Heart right ventricle (tissue), 16 donors: ENCODE data around the gene MTARC2. TPM values are rescaled to one million over a fixed set of nuclear protein-coding genes. Genes with fewer than 3 reads are reported as not detected.
"Not testable (repeated sequence)": the region's sequence is repeated elsewhere in the genome, so short reads cannot be mapped to it uniquely, and the experiment has no call there.

Source experiments
- ATAC-seq, 8 donors: fragments of 200-7000 bp; cut with Tn5 transposase; one replicate each; pipeline ENCODE4 v1.9.1; 2020; ENCODE audit warnings: mild to moderate bottlenecking in 8 of 8, moderate library complexity in 8 of 8, moderate number of reproducible peaks in 1 of 8
- DNase-seq, 2 donors: peaks; one replicate each; pipeline ENCODE4 v3.0.0-alpha.2; 2020
- H3K27ac ChIP-seq, 10 donors: fragments of 200-600 bp; sonication (generic) in 2 of 10; one replicate each; pipeline versions ENCODE4 v1.5.0 to v1.8.0; 2020 to 2022; ENCODE audit warnings: mild to moderate bottlenecking in 3 of 10
- H3K27me3 ChIP-seq, 7 donors: fragments of 200-600 bp; one replicate each; pipeline ENCODE4 v1.8.0; 2021 to 2022; ENCODE audit warnings: mild to moderate bottlenecking in 2 of 7
- H3K36me3 ChIP-seq, 9 donors: fragments of 200-600 bp; sonication (generic) in 1 of 9; one replicate each; pipeline versions ENCODE4 v1.5.0 to v1.8.0; 2020 to 2022; ENCODE audit warnings: mild to moderate bottlenecking in 2 of 9
- H3K4me1 ChIP-seq, 9 donors: fragments of 200-600 bp; sonication (generic) in 1 of 9; one replicate each; pipeline versions ENCODE4 v1.5.0 to v1.8.0; 2020 to 2022; ENCODE audit warnings: mild to moderate bottlenecking in 4 of 9
- H3K4me3 ChIP-seq, 10 donors: fragments of 200-600 bp; sonication (generic) in 2 of 10; one replicate each; pipeline versions ENCODE4 v1.5.0 to v1.8.0; 2020 to 2022; ENCODE audit warnings: mild to moderate bottlenecking in 7 of 10, moderate library complexity in 2 of 10
- H3K9me3 ChIP-seq, 11 donors: fragments of 200-600 bp in 10 of 11; sonication (generic) in 2 of 11; one replicate each; pipeline versions ENCODE4 v1.5.0 to v1.8.0; 2013 to 2022; ENCODE audit warnings: mild to moderate bottlenecking in 2 of 11, control low read depth in 1 of 11, moderate library complexity in 1 of 11
- WGBS, 2 donors: extraction: QIAGEN DNeasy Blood & Tissue Kit; methylation state at CpG; one replicate each; pipeline ENCODE4 v1.1.7; 2013; ENCODE audit warnings: inconsistent platforms in 1 of 2; 5-methylcytosine and 5-hydroxymethylcytosine counted together
- intact Hi-C, 10 donors: fragments of 100-400 bp; cut with DNase I; formaldehyde crosslinking; loops; one replicate each; pipeline versions ENCODE4 v1.11.1 to v1.14.2; 2022
- polyA plus RNA-seq, 2 donors: library from polyadenylated mRNA; stranded (reverse); fragments of 200-250 nt; gene quantifications; one replicate each; pipeline ENCODE4 v1.2.3, GENCODE V29; 2013
- total RNA-seq, 10 donors: library from RNA; stranded (reverse); fragmentation: NEBNext Ultra II Directional in 3 of 10; extraction: Animal tissue kit (Norgen Biotek cat#: 25700) in 3 of 10; gene quantifications; one replicate each; pipeline versions ENCODE4 v1.2.1 to v1.2.4, GENCODE V29; 2021 to 2023
- TF ChIP-seq, protein P1 (sequence below), 9 donors: fragments of 200-600 bp; sonication (generic) in 2 of 9; IDR thresholded peaks; one replicate each; pipeline versions ENCODE4 v1.5.0 to v1.8.0; 2021 to 2022; ENCODE audit warnings: antibody characterized with exemption in 9 of 9, mild to moderate bottlenecking in 5 of 9, moderate library complexity in 1 of 9
- donor health status: Arrhythmogenic right ventricular cardiomyopathy.
- donor health status: ischemic (EF 13 %, LVEDD 7.1; RV severe dilation, severe dysfunction).
- donor health status: healthy with polysubstance abuse.
- donor health status: DM: no; HTN: yes; CAD: no.
- donor health status: DM: no; HTN: no; CAD: no.
- donor health status: ischemic (EF 25% LVEDD 6.9; RV normal size, moderate dysfunction).
- donor health status: ischemic (EF 25% LVEDD 5.7; RV mildly dilated, moderate dysfunction).
- donor health status: healthy.
- donor health status: DM: yes; HTN: yes; CAD: no.
- donor health status: Ischemic cardiomyopathy.
- donor health status: ischemic (EF 35%, LVEDD 5.7; RV mildly dilated, moderate dysfunction).
- donor health status: nonischemic (EF 11% LVEDD 7.7; RV severe dilation, severe dysfunction).
- donor health status: DM: yes; HTN: yes; CAD: no.
- donor health status: PGD.
- donor health status: ischemic (EF 29% LVEDD 5.4; RV normal size, mild dysfunction).
- donor health status: nonischemic (EF 23%, LVEDD 6.1; RV moderate dilation, normal function).

Gene MTARC2
- total and polyA plus RNA-seq, 12 donors: 13.0 to 32.3 (median 26.6) TPM

DNA sequence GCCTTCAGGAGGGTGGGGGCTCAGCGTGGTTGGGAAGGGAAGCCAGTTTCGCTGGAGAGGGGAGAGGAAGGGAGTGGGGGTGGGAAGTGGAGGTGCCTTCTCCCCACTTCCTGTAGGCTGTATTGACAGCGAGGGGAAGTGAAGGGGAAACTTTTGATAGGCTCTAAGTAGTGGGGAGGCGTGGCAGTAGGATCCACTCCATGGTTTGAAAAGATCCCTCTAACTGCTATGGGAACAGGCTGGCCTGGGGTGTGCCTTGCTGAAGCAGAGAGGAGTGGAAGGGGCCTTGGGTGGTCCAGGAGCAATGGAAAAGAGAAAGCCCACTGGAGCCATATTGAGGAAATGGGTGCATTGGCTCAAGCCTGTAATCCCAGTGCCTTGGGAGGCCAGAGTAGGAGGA, 37.8 kb upstream of the MTARC2 start:
- H3K4me3 ChIP-seq: no peak overlapping the region
- TF ChIP-seq, protein P1, sequence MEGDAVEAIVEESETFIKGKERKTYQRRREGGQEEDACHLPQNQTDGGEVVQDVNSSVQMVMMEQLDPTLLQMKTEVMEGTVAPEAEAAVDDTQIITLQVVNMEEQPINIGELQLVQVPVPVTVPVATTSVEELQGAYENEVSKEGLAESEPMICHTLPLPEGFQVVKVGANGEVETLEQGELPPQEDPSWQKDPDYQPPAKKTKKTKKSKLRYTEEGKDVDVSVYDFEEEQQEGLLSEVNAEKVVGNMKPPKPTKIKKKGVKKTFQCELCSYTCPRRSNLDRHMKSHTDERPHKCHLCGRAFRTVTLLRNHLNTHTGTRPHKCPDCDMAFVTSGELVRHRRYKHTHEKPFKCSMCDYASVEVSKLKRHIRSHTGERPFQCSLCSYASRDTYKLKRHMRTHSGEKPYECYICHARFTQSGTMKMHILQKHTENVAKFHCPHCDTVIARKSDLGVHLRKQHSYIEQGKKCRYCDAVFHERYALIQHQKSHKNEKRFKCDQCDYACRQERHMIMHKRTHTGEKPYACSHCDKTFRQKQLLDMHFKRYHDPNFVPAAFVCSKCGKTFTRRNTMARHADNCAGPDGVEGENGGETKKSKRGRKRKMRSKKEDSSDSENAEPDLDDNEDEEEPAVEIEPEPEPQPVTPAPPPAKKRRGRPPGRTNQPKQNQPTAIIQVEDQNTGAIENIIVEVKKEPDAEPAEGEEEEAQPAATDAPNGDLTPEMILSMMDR (IDR thresholded peaks at IDR 0.05): no peak
- ATAC-seq (peak in 1 of 8 donors; percentile 16), DNase-seq (no peak)
- peaks cover 2 to 46% (median 21%) of the 10 kb centered on the region in 9 donors for H3K4me1 ChIP-seq
- no peaks in the 10 kb centered on the region for H3K36me3 ChIP-seq
- no peaks in the 10 kb centered on the region for H3K27me3 ChIP-seq
- 55 to 76% methylated on average over 4 of the region's 4 CpGs for whole genome bisulfite sequencing, 2 donors
- H3K27ac ChIP-seq: peak overlapping the region in 1 of 10 donors; percentile 34
- H3K9me3 ChIP-seq: peaks cover 0 to 4% (median 0%) of the 10 kb centered on the region in 11 donors
- intact Hi-C loops: no loop called here

DNA sequence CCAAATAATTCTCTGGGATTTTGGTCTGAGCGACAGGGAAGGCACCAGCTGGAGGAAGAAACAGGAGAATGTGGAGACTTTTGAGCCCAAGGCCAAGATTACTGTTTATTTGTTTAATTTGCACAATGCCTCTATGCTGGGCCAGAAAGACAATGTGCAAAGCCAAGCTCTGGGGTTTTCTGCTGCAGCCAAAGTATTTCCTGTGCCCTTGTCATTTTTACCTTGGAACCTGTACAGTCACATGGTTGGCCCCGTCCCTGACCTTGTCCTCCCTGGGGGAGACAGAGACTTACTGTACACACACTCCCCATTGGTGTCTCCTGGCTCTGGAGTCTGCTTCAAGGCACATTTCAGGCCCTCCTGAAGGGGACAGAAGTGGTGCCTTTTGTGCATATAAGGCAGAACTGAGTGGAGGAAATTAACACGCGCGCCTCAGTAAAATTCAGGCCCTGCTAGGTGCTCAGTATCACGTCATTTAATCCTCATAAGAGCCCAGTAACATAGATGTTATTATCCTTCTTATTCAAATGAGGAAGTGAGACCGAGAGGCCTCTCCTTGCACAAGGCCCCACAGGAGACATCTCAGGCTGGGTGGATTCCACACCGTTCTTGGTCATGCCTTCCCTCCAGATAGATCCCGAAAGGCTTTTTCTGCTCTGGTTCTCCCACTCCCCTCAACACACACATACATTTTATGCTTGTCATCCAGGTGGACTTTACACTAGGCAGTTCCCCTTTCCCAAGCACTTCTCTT, 36.9 kb upstream of the MTARC2 start:
- H3K4me3 ChIP-seq: no peak overlapping the region
- peaks cover 2 to 37% (median 16%) of the 10 kb centered on the region in 9 donors for H3K4me1 ChIP-seq
- H3K27ac ChIP-seq: peak overlapping the region in 3 of 10 donors; percentile 15 to 35 (median 22)
- 60 to 61% methylated on average over 9 of the region's 9 CpGs for WGBS, 2 donors
- H3K9me3 ChIP-seq: peaks cover 0 to 11% (median 0%) of the 10 kb centered on the region in 11 donors
- intact Hi-C loops: no loop called here
- no peaks in the 10 kb centered on the region for H3K36me3 ChIP-seq
- DNase-seq (no peak), ATAC-seq (peak in 4 of 8 donors; percentile 16 to 41 (median 26))
- TF ChIP-seq, protein P1 (IDR thresholded peaks at IDR 0.05): no peak
- no peaks in the 10 kb centered on the region for H3K27me3 ChIP-seq

GRCh38 chr1:220715986-220716385, 32.1 kb upstream of the MTARC2 start:
- H3K4me1 ChIP-seq, H3K27me3 ChIP-seq, H3K36me3 ChIP-seq, ATAC-seq, H3K4me3 ChIP-seq, H3K27ac ChIP-seq, DNase-seq, intact Hi-C loops: not testable (repeated sequence)
- WGBS, 2 donors: 97% methylated on average over 5 of the region's 5 CpGs
- H3K9me3 ChIP-seq: peaks cover 0 to 13% (median 0%) of the 10 kb centered on the region in 11 donors

GRCh38 chr1:220717800-220718640, 30.1 kb upstream of the MTARC2 start:
- Histone ChIP-seq H3K27ac (no peak overlapping the region), H3K9me3 (peaks cover 0 to 13% (median 0%) of the 10 kb centered on the region in 11 donors), H3K36me3 (no peaks in the 10 kb centered on the region), H3K4me3 (no peak overlapping the region), H3K4me1 (no peaks in the 10 kb centered on the region), H3K27me3 (no peaks in the 10 kb centered on the region)
- intact Hi-C loops: no loop called here
- WGBS, 2 donors: 86 to 91% methylated on average over 20 of the region's 20 CpGs
- DNase-seq (no peak), ATAC-seq (no peak)
- TF ChIP-seq, protein P1 (IDR thresholded peaks at IDR 0.05): no peak

DNA sequence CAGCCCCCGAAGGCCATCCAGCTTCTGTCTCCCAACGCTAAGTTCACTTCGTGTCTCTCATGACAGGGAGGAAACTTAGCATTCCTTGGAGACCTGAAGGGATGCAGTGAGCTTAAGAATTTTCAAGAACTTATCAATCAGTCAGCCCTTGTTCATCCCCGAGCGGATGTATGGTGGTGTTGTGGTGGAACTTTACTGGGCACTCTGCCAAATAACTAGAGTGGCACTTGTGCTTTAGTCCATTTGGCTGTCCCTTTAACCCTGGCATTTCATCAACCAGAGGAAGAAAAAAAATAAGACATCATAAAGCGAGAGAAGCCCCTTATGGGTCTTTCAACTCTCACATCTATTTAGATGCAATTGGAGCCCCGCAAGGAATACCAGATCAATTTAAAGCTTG, 26.9 kb upstream of the MTARC2 start:
- H3K4me3 ChIP-seq, H3K27ac ChIP-seq, intact Hi-C loops, H3K4me1 ChIP-seq, ATAC-seq, H3K36me3 ChIP-seq, H3K9me3 ChIP-seq, H3K27me3 ChIP-seq, DNase-seq: not testable (repeated sequence)
- 40 to 58% methylated on average over 7 of the region's 7 CpGs for WGBS, 2 donors
